HEK293 (cell line): Measurements from ENCODE around the gene TRAPPC1.

Source experiments
- CTCF ChIA-PET: fragments of 350-600 bp; formaldehyde crosslinking; extraction: SDS; loops from one replicate; lab custom pipeline; 2021; ENCODE audit warnings: antibody characterized with exemption; lab: Yijun Ruan, JAX
- POLR2A ChIA-PET: fragments of 300-600 bp; formaldehyde crosslinking; extraction: SDS; loops from one replicate; lab custom pipeline; 2020; ENCODE audit warnings: antibody characterized with exemption, inconsistent platforms; lab: Yijun Ruan, JAX
- H3K27ac ChIP-seq: fragments of 200-500 bp; sonication (Bioruptor generic); 2 replicates; pipeline ENCODE4 v1.5.1; 2014; ENCODE audit warnings: low read depth, low read length, control low read depth, inconsistent platforms; ENCODE audit errors: extremely low read depth
- H3K36me3 ChIP-seq, 2 experiments: fragments of 200-500 bp in 1 of 2; sonication (Bioruptor generic) in 1 of 2; 1 replicate in 1 of 2; 2 replicates in 1 of 2; pipeline ENCODE4 v1.5.1; 2014 to 2017; ENCODE audit warnings: inconsistent platforms in 2 of 2, low read length in 2 of 2; ENCODE audit not compliant: control insufficient read depth in 2 of 2, insufficient read depth in 1 of 2
- H3K4me1 ChIP-seq: fragments of 200-500 bp; sonication (Bioruptor generic); 2 replicates; pipeline ENCODE4 v1.5.1; 2014; ENCODE audit warnings: mild to moderate bottlenecking, low read length, inconsistent platforms; ENCODE audit not compliant: control insufficient read depth, insufficient read depth
- H3K4me3 ChIP-seq: 2 replicates; pipeline ENCODE4 v1.5.1; 2011; ENCODE audit warnings: low read depth, mild to moderate bottlenecking, control low read depth, low read length, moderate library complexity
- H3K9me3 ChIP-seq: fragments of 200-500 bp; sonication (Bioruptor generic); 2 replicates; pipeline ENCODE4 v1.5.1; 2014; ENCODE audit warnings: low read depth, low read length, inconsistent platforms; ENCODE audit not compliant: control insufficient read depth, insufficient read depth
- BCL11A ChIP-seq: fragments of 450-650 bp; formaldehyde crosslinking; IDR thresholded peaks from 2 replicates; pipeline ENCODE4 v1.5.1; 2016; ENCODE audit warnings: low read depth, missing biosample characterization, missing genetic modification characterization
- BCL11B ChIP-seq: fragments of 450-650 bp; formaldehyde crosslinking; IDR thresholded peaks from 2 replicates; pipeline ENCODE4 v1.5.1; 2016; ENCODE audit warnings: low read depth, missing biosample characterization, missing genetic modification characterization
- GFI1B ChIP-seq: fragments of 450-650 bp; formaldehyde crosslinking; IDR thresholded peaks from 2 replicates; pipeline ENCODE4 v1.5.1; 2016; ENCODE audit warnings: missing biosample characterization, missing genetic modification characterization
- KLF16 ChIP-seq: fragments of 450-650 bp; formaldehyde crosslinking; IDR thresholded peaks from 2 replicates; pipeline ENCODE4 v1.5.1; 2017; ENCODE audit warnings: missing biosample characterization, missing genetic modification characterization
- MZF1 ChIP-seq: fragments of 450-650 bp; formaldehyde crosslinking; IDR thresholded peaks from 2 replicates; pipeline ENCODE4 v1.5.1; 2017; ENCODE audit warnings: missing biosample characterization, missing genetic modification characterization, borderline replicate concordance
- OSR2 ChIP-seq: fragments of 450-650 bp; formaldehyde crosslinking; IDR thresholded peaks from 2 replicates; pipeline ENCODE4 v1.5.1; 2016; ENCODE audit warnings: missing biosample characterization, missing genetic modification characterization
- PRDM1 ChIP-seq: fragments of 450-650 bp; formaldehyde crosslinking; IDR thresholded peaks from 2 replicates; pipeline ENCODE4; 2016; ENCODE audit warnings: missing biosample characterization, missing genetic modification characterization
- PRDM4 ChIP-seq: fragments of 450-650 bp; formaldehyde crosslinking; IDR thresholded peaks from 2 replicates; pipeline ENCODE4 v1.5.1; 2017; ENCODE audit warnings: missing biosample characterization, missing genetic modification characterization
- PRDM6 ChIP-seq: fragments of 450-650 bp; formaldehyde crosslinking; IDR thresholded peaks from 2 replicates; pipeline ENCODE4 v1.5.1; 2017; ENCODE audit warnings: missing biosample characterization, missing genetic modification characterization
- YY1 ChIP-seq: fragments of 450-650 bp; formaldehyde crosslinking; IDR thresholded peaks from 2 replicates; pipeline ENCODE4 v1.5.1; 2018; ENCODE audit warnings: missing biosample characterization, missing genetic modification characterization
- ZBTB11 ChIP-seq: fragments of 450-650 bp; formaldehyde crosslinking; conservative IDR thresholded peaks from 2 replicates; pipeline ENCODE4 v1.5.1; 2016; ENCODE audit warnings: low read depth, missing biosample characterization, missing genetic modification characterization
- ZBTB44 ChIP-seq: fragments of 450-650 bp; IDR thresholded peaks from 2 replicates; pipeline ENCODE4 v1.5.1; 2018; ENCODE audit warnings: missing biosample characterization, mild to moderate bottlenecking, missing genetic modification characterization
- ZNF10 ChIP-seq: fragments of 450-650 bp; formaldehyde crosslinking; IDR thresholded peaks from 2 replicates; pipeline ENCODE4 v1.5.1; 2017; ENCODE audit warnings: missing biosample characterization, missing genetic modification characterization
- ZNF335 ChIP-seq: fragments of 450-650 bp; formaldehyde crosslinking; conservative IDR thresholded peaks from 2 replicates; pipeline ENCODE4 v1.5.1; 2016; ENCODE audit warnings: missing biosample characterization, missing genetic modification characterization
- ZNF354C ChIP-seq: fragments of 450-650 bp; formaldehyde crosslinking; IDR thresholded peaks from 2 replicates; pipeline ENCODE4 v1.5.1; 2016; ENCODE audit warnings: missing biosample characterization, missing genetic modification characterization, low read depth, borderline replicate concordance
- ZNF391 ChIP-seq: fragments of 450-650 bp; formaldehyde crosslinking; IDR thresholded peaks from 2 replicates; pipeline ENCODE4 v1.5.1; 2016; ENCODE audit warnings: low read depth, missing biosample characterization, missing genetic modification characterization, borderline replicate concordance
- ZNF398 ChIP-seq: fragments of 450-650 bp; formaldehyde crosslinking; IDR thresholded peaks from 2 replicates; pipeline ENCODE4 v1.5.1; 2017; ENCODE audit warnings: missing biosample characterization, missing genetic modification characterization
- ZNF561 ChIP-seq: fragments of 450-650 bp; IDR thresholded peaks from 2 replicates; pipeline ENCODE4 v1.5.1; 2018; ENCODE audit warnings: missing biosample characterization, missing genetic modification characterization, borderline replicate concordance
- ZNF610 ChIP-seq: fragments of 450-650 bp; formaldehyde crosslinking; IDR thresholded peaks from 2 replicates; pipeline ENCODE4 v1.5.1; 2016; ENCODE audit warnings: missing biosample characterization, missing genetic modification characterization, borderline replicate concordance
- ZNF639 ChIP-seq: fragments of 450-650 bp; formaldehyde crosslinking; IDR thresholded peaks from 2 replicates; pipeline ENCODE4 v1.5.1; 2016; ENCODE audit warnings: missing biosample characterization, missing genetic modification characterization
- ZNF777 ChIP-seq: fragments of 450-650 bp; formaldehyde crosslinking; IDR thresholded peaks from 2 replicates; pipeline ENCODE4 v1.5.1; 2017; ENCODE audit warnings: missing biosample characterization, missing genetic modification characterization, borderline replicate concordance
- ZNF837 ChIP-seq: fragments of 450-650 bp; formaldehyde crosslinking; IDR thresholded peaks from 2 replicates; pipeline ENCODE4 v1.5.1; 2016; ENCODE audit warnings: missing biosample characterization, missing genetic modification characterization
- ZSCAN23 ChIP-seq: fragments of 450-650 bp; formaldehyde crosslinking; IDR thresholded peaks from 2 replicates; pipeline ENCODE4 v1.5.1; 2016; ENCODE audit warnings: missing biosample characterization, missing genetic modification characterization
- ZXDB ChIP-seq: fragments of 450-650 bp; formaldehyde crosslinking; IDR thresholded peaks from 2 replicates; pipeline ENCODE4 v1.5.1; 2016; ENCODE audit warnings: missing biosample characterization, missing genetic modification characterization

Gene TRAPPC1

GRCh38 chr17:7887038-7887481 is 44.7 kb downstream of the TRAPPC1 start:
- CTCF ChIA-PET, result no interaction called here
- TF ChIP-seq ZNF561 (tag by site-specific recombination) (0 out of 2 replicates have a peak, but pooled peaks have one; percentile 13), ZNF398 (peak; percentile 37; the same call in 1 of the 2 replicates), ZNF777 (tag by site-specific recombination) (no peak), ZBTB11 (tag by site-specific recombination) (0 out of 2 replicates have a peak, but pooled peaks have one; percentile 1), BCL11A (tag by site-specific recombination) (0 out of 2 replicates have a peak, but pooled peaks have one; percentile 24), ZNF354C (no peak), OSR2 (tag by site-specific recombination) (no peak), ZNF610 (tag by site-specific recombination) (no peak; the same call in 1 of the 2 replicates), ZNF837 (no peak), PRDM6 (tag by site-specific recombination) (peak; percentile 99), PRDM4 (tag by site-specific recombination) (peak; percentile 83; the same call in 1 of the 2 replicates), ZNF10 (tag by site-specific recombination) (no peak), YY1 (tag by site-specific recombination) (0 out of 2 replicates have a peak, but pooled peaks have one; percentile 43), ZBTB44 (tag by site-specific recombination) (0 out of 2 replicates have a peak, but pooled peaks have one; percentile 37), BCL11B (tag by site-specific recombination) (0 out of 2 replicates have a peak, but pooled peaks have one; percentile 27), KLF16 (tag by site-specific recombination) (no peak), PRDM1 (tag by site-specific recombination) (peak; percentile 79), ZXDB (tag by site-specific recombination) (no peak), ZNF639 (tag by site-specific recombination) (no peak), ZNF335 (tag by site-specific recombination) (0 out of 2 replicates have a peak, but pooled peaks have one; percentile 0), GFI1B (tag by site-specific recombination) (peak; percentile 59; the same call in 1 of the 2 replicates), ZNF391 (tag by site-specific recombination) (0 out of 2 replicates have a peak, but pooled peaks have one; percentile 10), ZSCAN23 (tag by site-specific recombination) (peak; percentile 52; the same call in 1 of the 2 replicates), MZF1 (0 out of 2 replicates have a peak, but pooled peaks have one; percentile 38)

More at GRCh38 chr17:7887038-7887481, 44.7 kb downstream of the TRAPPC1 start:
- H3K36me3 ChIP-seq, result peaks cover 19 to 36% of the 10 kb centered on the region in 2 experiments
- POLR2A ChIA-PET, result interaction anchor here (1.0 to 1.7 kb wide), 2 partner anchors 30 to 61 kb away, joined by 3 to 9 read pairs; partner anchors contain the start of gene NAA38
- no peaks in the 10 kb centered on the region for H3K9me3 ChIP-seq
- peaks cover 30% of the 10 kb centered on the region for H3K4me1 ChIP-seq
- H3K27ac ChIP-seq, result peak overlapping the region; percentile 94
- peak overlapping the region; percentile 55 for H3K4me3 ChIP-seq
